ENCODE results near the gene AHCYL1. TPM values are rescaled to one million over a fixed set of nuclear protein-coding genes. Genes with fewer than 3 reads are reported as not detected.

Gene AHCYL1
- 31.3 and 43.4 TPM in 2 replicates for total RNA-seq

DNA sequence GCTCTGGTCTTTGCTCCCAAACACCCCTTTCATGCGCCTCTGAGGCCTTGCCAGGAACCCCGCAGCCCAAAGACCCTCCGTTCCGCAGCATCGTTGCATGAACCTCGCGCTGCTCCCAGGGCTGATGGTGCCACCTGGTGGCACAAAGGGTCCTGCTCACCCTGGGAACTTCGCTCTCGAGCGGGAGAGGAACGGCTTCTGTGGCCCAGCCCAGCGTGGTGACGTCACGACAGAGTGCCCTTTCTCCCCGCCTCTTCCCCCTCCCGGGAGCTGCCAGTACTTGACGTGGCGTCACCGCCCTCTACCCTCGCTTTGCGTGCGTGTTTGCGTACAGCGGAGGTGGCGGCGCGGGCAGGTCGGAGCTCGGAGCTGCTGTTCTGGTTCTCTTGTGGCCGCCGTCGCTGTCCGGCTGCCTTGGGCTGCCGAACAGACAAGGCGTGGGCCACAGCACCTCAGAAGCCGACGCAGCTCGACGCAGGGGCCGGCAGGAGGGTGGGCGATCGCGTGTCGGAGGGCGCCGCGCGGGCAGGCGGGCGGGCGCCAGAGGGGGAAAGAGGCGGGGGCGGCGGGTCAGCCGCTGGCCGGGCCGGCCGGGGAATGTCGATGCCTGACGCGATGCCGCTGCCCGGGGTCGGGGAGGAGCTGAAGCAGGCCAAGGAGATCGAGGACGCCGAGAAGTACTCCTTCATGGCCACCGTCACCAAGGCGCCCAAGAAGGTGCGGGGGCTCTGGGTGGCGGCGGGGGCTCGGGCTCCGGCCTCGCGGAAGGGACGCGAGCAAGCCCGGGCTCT, at the start of gene AHCYL1:
Gene AHCYL1, plus strand, starts transcription at position 310 of the 791 bp plus-strand sequence. Its CDS starts 288 bp downstream, at position 598.

DNA sequence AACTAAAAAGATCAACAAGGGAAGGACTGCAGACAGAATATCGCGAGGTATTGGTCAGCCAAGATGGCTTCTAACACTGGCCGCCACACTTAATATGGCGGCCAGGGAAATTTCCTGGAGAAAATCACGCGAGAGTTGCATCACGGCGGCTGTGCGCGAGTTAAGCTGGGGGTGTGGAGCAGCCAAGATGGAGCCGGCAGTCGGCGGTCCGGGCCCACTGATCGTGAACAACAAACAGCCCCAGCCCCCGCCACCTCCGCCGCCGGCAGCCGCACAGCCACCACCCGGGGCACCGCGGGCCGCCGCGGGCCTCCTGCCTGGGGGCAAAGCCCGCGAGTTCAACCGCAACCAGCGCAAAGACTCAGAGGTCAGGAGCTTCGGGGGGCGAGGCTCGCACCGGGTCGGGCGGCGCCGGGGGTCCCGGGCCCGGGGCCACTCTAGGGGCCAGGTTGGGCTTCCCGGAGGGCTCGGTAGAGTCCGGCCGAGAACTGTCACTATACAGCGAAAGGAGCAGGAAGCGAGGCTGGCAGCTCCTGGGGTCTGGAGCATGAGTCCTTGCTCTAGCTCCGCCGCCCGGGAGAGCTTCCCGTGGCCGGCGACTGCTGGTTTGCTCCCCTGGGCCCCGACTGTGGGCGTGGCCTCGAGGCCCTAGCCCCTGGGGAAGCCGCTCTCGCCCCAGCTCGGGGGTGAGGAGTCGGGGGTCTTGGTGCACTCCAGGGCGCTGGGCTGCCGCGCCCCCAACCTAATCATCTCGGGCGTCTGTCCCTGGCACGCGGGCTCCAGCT, 50.1 kb downstream of the AHCYL1 start, which contains the start of gene STRIP1:
Gene STRIP1, plus strand, starts transcription at position 174 of the 785 bp plus-strand sequence. Its CDS starts 14 bp downstream, at position 188.

DNA sequence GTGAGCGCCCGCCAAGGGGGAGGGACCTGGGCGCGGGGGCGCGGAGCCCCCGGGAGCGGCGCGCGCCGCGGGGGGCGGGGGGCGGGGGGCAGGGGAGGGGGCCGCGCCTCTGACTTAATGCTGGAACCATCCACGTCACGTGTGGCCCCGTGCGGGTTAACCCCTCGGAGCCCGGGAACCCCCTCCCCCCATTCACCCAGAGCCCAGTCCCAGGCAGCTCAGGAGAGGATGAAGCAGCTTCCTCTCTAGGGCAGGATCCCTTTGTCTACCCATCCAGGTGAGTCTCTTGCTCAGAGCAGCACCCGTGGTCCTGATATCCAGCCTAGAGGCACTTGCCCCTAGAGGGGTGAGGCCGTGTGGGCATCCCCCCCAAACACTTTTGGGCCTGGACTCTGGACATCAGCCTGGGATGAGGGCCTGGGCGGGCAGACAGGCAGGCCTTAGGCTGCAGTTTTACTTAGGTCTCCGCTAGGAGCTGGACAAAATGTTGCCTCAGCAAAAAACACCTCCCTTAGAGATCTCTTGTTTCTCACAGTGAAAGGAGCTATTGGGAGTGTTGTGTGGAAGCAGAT, 86.2 kb downstream of the AHCYL1 start, which contains the start of gene ALX3:
Gene ALX3, minus strand, starts transcription at position 2 of the 572 bp plus-strand sequence. CDS start 60 bp downstream, outside the sequence.

Other genes starting within 250 kb of the AHCYL1 start
- gene GSTM3, start 243.7 kb upstream of the AHCYL1 start, total RNA-seq = 8.5 and 24.1 TPM in 2 replicates
- gene EPS8L3, start 220.8 kb upstream of the AHCYL1 start, total RNA-seq = not detected in 2 replicates
- gene CSF1, start 73.9 kb upstream of the AHCYL1 start, total RNA-seq = 1.1 and 9.4 TPM in 2 replicates
- gene STRIP1, start 49.9 kb downstream of the AHCYL1 start, total RNA-seq = 35.6 and 46.7 TPM in 2 replicates
- not detected in 2 replicates for gene ALX3, start 85.9 kb downstream of the AHCYL1 start, total RNA-seq
- gene UBL4B, start 127.7 kb downstream of the AHCYL1 start, total RNA-seq = not detected in 2 replicates
- 0.24 TPM in 1 of 2 replicates, not detected in the other for gene SLC6A17, start 165.7 kb downstream of the AHCYL1 start, total RNA-seq
- gene KCNC4, start 225.5 kb downstream of the AHCYL1 start, total RNA-seq = 1.4 and 1.7 TPM in 2 replicates

Data from tracheal epithelial cell (primary cell).